GM13976 (cell line): ENCODE measurements around the gene MICAL3.
"Not testable (repeated sequence)": the region's sequence is repeated elsewhere in the genome, so short reads cannot be mapped to it uniquely, and the experiment has no call there.

Source experiments
- DNase-seq: peaks from one replicate; pipeline ENCODE4 v3.0.0; 2012; ENCODE audit warnings: low spot score
- CTCF ChIP-seq: IDR thresholded peaks from 2 replicates; pipeline ENCODE4 v1.5.1; 2012; ENCODE audit warnings: borderline replicate concordance, mild to moderate bottlenecking; ENCODE audit not compliant: insufficient read depth; ENCODE audit errors: extremely low read depth, missing control alignments, control extremely low read depth
- in situ Hi-C: fragments of 300-500 bp; cut with MboI; formaldehyde crosslinking; loops from one replicate; pipeline ENCODE4 v1.12.0; 2022; ENCODE audit warnings: low sequenced_read_pairs, mixed read lengths, inconsistent platforms; ENCODE audit not compliant: unreplicated experiment

Gene MICAL3

DNA sequence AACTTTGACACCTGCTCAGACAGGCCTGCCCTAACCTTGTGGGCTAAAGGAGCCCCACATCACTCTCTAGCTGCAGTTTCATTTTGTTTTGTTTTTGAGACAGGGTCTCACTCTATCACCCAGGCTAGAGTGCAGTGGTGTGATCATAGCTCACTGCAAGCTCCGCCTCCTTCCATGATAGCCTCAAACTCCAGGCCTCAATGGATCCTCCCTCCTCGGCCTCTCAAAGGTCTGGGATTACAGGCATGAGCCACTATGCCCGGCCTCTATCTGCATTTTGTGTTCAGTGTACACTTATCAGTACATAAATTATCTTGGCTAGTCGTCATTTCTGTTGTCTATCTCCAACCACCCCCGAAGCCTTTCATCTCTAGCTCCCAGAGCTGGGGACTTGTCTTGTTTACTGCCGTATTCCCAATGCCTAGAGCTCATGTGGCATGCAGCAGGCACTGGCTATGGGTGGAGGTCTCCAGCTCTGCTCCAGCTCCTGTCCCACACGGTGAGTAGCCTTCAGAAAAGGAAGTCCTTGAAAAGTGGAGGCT is 31.3 kb upstream of the MICAL3 start:
- TF ChIP-seq CTCF, result no peak
- DNase-seq, result no peak
- in situ Hi-C loops, result no loop called here

- in situ Hi-C loops, DNase-seq: not testable (repeated sequence)
Observed at GRCh38 chr22:18053216-18053946, 29.0 kb upstream of the MICAL3 start.

DNA sequence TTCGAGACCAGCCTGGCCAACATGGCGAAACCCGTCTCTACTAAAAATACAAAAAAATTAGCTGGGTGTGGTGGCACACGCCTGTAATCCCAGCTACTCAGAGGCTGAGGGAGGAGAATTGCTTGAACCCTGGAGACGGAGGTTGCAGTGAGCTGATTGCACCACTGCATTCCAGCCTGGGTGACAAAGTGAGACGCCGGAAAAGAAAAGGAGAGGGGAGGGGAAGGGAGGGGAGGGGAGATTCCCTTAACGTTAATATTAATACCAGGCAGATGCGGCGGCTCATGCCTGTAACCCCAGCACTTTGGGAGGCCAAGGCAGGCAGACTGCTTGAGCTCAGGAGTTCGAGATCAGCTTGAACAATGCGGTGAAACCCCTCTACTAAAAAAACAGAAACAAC is 26.8 kb upstream of the MICAL3 start:
- in situ Hi-C loops, DNase-seq: not testable (repeated sequence)

DNA sequence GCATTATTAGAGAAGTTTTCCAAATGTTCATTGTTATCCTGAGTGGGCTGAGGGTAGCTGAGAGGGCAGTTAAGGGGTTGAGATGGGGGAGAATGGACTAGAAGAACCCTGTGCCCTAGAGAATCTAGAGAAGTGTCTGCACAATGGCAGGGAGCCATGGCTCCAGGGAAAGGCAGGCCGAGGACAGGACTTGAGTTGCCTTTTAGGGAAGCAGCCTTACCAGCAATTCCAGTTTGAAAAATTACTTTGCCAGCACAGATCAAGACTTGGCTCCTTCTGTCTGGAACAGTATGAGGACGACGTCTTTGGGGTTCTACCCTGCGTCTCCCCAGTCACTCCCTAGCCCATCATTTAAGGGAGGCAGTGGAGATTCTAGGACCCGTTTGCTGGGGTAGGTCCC is 25.7 kb upstream of the MICAL3 start:
- in situ Hi-C loops, result no loop called here
- no peak for TF ChIP-seq CTCF
- DNase-seq, result no peak

DNA sequence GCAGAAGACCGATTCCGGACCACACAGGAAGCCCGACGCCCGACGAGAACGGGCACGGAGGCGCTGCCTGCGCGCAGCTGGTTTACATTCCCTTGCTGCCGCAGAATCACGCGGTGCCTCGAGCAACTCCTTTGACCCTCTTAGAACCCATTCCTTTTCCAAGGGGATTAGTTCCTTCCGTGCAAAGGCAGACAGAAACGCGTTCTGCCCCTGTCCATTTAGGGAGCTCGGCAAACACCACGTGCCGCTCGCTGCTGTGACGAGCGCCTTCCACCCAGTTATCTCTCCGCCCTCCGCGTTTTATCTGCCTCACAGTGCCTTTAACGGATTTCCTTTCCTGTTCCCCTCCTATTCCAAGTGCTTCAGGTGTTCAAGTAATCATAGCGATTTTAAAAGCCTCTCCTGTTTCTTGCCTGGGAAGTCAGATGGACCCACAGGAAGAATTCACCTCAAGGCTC is 24.1 kb upstream of the MICAL3 start:
- no peak for TF ChIP-seq CTCF
- in situ Hi-C loops, result no loop called here
- DNase-seq, result no peak

DNA sequence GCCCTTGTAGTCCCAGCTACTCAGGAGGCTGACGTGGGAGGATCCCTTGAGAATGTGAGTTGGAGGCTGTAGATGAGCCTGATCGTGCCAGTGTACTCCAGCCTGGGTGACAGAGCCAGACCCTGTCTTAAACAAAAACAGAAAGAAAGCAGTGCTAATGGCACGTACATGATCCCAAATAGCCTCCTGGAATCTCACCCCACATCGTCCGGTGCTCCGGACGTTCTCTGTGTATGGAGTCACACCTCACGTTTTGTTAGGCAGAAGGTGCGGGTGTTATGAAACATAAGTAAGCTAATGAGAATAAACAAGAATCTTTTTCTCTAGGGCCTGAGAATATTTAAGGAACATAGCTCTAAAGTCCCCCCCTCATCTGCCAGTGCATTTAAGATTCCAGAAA is 23.7 kb upstream of the MICAL3 start:
- in situ Hi-C loops, result no loop called here
- DNase-seq, result no peak
- TF ChIP-seq CTCF, result no peak

DNA sequence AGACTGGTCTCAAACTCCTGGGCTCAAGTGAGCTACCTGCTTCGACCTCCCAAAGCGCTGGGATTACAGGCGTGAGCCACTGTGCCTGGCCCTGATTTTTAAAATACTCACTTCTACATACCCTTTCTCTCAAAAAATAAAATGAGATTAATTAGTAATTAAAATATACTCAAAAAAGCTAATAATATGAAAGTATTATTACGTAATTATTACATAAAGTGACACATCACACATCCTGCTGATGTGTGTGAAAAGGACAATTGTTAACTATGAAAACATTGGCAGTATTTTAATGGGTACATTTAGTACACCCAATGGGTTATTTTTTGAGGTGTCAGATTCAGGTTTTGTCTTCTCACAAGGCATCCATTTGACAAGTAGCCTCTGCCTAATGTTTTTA is 21.4 kb upstream of the MICAL3 start:
- in situ Hi-C loops, result no loop called here
- DNase-seq, result no peak
- TF ChIP-seq CTCF, result no peak
